CD14-positive monocyte (primary cell): Measurements from ENCODE around the gene SH3BP4. TPM values are rescaled to one million over a fixed set of nuclear protein-coding genes. Genes with fewer than 3 reads are reported as not detected.

ENCODE experiments used
- DNase-seq, 3 donors: peaks; one replicate each; pipeline ENCODE4 v3.0.0-alpha.2; 2011 to 2022
- H2AFZ ChIP-seq: 2 replicates; pipeline ENCODE4 v1.6.0; 2012; ENCODE audit warnings: mild to moderate bottlenecking, low read depth, low read length, inconsistent platforms; ENCODE audit not compliant: insufficient read depth, poor library complexity, severe bottlenecking
- H3K27ac ChIP-seq, 2 donors: 1 replicate in 1 of 2; 2 replicates in 1 of 2; pipeline ENCODE4 v1.5.1; 2012 to 2013; ENCODE audit warnings: low read length in 2 of 2, control low read depth in 1 of 2, inconsistent platforms in 1 of 2, low read depth in 1 of 2, mild to moderate bottlenecking in 1 of 2
- H3K27me3 ChIP-seq, 2 donors: one replicate each; pipeline versions ENCODE4 v1.6.0 to v1.6.1; 2011 to 2013; ENCODE audit warnings: low read length in 2 of 2; ENCODE audit not compliant: control insufficient read depth in 2 of 2, insufficient read depth in 2 of 2
- H3K36me3 ChIP-seq, 2 donors: replicated peaks in 1 of 2; 1 replicate in 1 of 2; 2 replicates in 1 of 2; pipeline versions ENCODE4 v1.5.1 to v1.6.1; 2012 to 2013; ENCODE audit warnings: low read length in 2 of 2, control low read depth in 1 of 2, inconsistent platforms in 1 of 2, mild to moderate bottlenecking in 1 of 2; ENCODE audit not compliant: insufficient read depth in 2 of 2, control insufficient read depth in 1 of 2
- H3K4me1 ChIP-seq, 2 donors: 1 replicate in 1 of 2; 2 replicates in 1 of 2; pipeline versions ENCODE4 v1.5.1 to v1.6.1; 2012 to 2013; ENCODE audit warnings: low read length in 2 of 2, control low read depth in 1 of 2, inconsistent platforms in 1 of 2, mild to moderate bottlenecking in 1 of 2, moderate library complexity in 1 of 2; ENCODE audit not compliant: insufficient read depth in 2 of 2, control insufficient read depth in 1 of 2
- H3K4me2 ChIP-seq: replicated peaks from 2 replicates; pipeline ENCODE3; 2012; ENCODE audit warnings: low read length, moderate library complexity, mild to moderate bottlenecking; ENCODE audit not compliant: poor library complexity, severe bottlenecking; ENCODE audit errors: extremely low read depth
- H3K4me3 ChIP-seq, 3 experiments: fragments of 200-600 bp in 1 of 3; sonication (generic) in 1 of 3; replicated peaks in 1 of 3; 1 replicate in 2 of 3; 2 replicates in 1 of 3; pipeline ENCODE4 v1.5.1; 2011 to 2013; ENCODE audit warnings: low read length in 3 of 3, mild to moderate bottlenecking in 3 of 3, control low read depth in 2 of 3, low read depth in 2 of 3, inconsistent platforms in 1 of 3, moderate library complexity in 1 of 3
- H3K79me2 ChIP-seq: 2 replicates; pipeline ENCODE4 v1.6.0; 2012; ENCODE audit warnings: mild to moderate bottlenecking, control low read depth, inconsistent platforms, low read length, moderate library complexity; ENCODE audit not compliant: insufficient read depth
- H3K9ac ChIP-seq: 2 replicates; pipeline ENCODE4 v1.6.0; 2017; ENCODE audit warnings: low read length, mild to moderate bottlenecking; ENCODE audit not compliant: insufficient read depth, poor library complexity, severe bottlenecking
- H3K9me3 ChIP-seq, 2 donors: replicated peaks in 1 of 2; 1 replicate in 1 of 2; 2 replicates in 1 of 2; pipeline versions ENCODE4 v1.5.1 to v1.6.1; 2012 to 2013; ENCODE audit warnings: low read length in 2 of 2, control low read depth in 1 of 2; ENCODE audit not compliant: control insufficient read depth in 1 of 2, insufficient read depth in 1 of 2
- H4K20me1 ChIP-seq: 2 replicates; pipeline ENCODE4 v1.6.0; 2012; ENCODE audit warnings: mild to moderate bottlenecking, low read length, control low read depth, moderate library complexity; ENCODE audit not compliant: insufficient read depth
- H3K27ac Mint-ChIP-seq, 7 donors: one replicate each; pipeline ENCODE4 v1.8.0; 2020; ENCODE audit warnings: mild to moderate bottlenecking in 7 of 7, mixed read lengths in 7 of 7, moderate library complexity in 6 of 7, inconsistent platforms in 2 of 7
- H3K27me3 Mint-ChIP-seq, 3 donors: one replicate each; pipeline ENCODE4 v1.8.0; 2021 to 2022; ENCODE audit warnings: low read depth in 3 of 3, mild to moderate bottlenecking in 3 of 3, mixed read lengths in 3 of 3, moderate library complexity in 3 of 3, inconsistent platforms in 1 of 3
- H3K36me3 Mint-ChIP-seq, 2 donors: one replicate each; pipeline ENCODE4 v1.8.0; 2020; ENCODE audit warnings: mixed read lengths in 2 of 2, inconsistent platforms in 1 of 2, mild to moderate bottlenecking in 1 of 2
- H3K4me1 Mint-ChIP-seq: one replicate; pipeline ENCODE4 v1.8.0; 2020; ENCODE audit warnings: mild to moderate bottlenecking, mixed read lengths
- H3K4me3 Mint-ChIP-seq, 2 donors: one replicate each; pipeline ENCODE4 v1.8.0; 2020; ENCODE audit warnings: mild to moderate bottlenecking in 2 of 2, mixed read lengths in 2 of 2, moderate library complexity in 1 of 2
- H3K9me3 Mint-ChIP-seq, 7 donors: one replicate each; pipeline ENCODE4 v1.8.0; 2020 to 2022; ENCODE audit warnings: mixed read lengths in 7 of 7, mild to moderate bottlenecking in 6 of 7, moderate library complexity in 6 of 7, inconsistent platforms in 2 of 7
- WGBS: methylation state at CpG from one replicate; pipeline ENCODE4 v1.1.5; 2013; ENCODE audit warnings: missing lambda C conversion rate; ENCODE audit not compliant: insufficient coverage; 5-methylcytosine and 5-hydroxymethylcytosine counted together
- intact Hi-C, 2 donors: fragments of 100-400 bp; cut with micrococcal nuclease; formaldehyde crosslinking; loops; one replicate each; pipeline versions ENCODE4 v1.15.0 to v1.15.1; 2023
- polyA plus RNA-seq, 3 donors: library from polyadenylated mRNA; depleted of rRNA in 1 of 3; unstranded in 2 of 3; stranded (reverse) in 1 of 3; fragments of 300-500 nt in 2 of 3; fragments of >200 nt in 1 of 3; fragmentation: Illumina TruSeq in 2 of 3; gene quantifications; 1 replicate in 2 of 3; 2 replicates in 1 of 3; pipeline ENCODE4 v1.2.3, GENCODE V29; 2012 to 2021
- TF ChIP-seq, protein P1 (sequence below): fragments of 200-600 bp; IDR thresholded peaks from one replicate; pipeline ENCODE4 v1.8.0; 2022; ENCODE audit warnings: antibody characterized with exemption, mild to moderate bottlenecking

The SH3BP4 gene
- polyA plus RNA-seq, 3 donors = 0.66 to 1.6 (median 1.3) TPM

- peaks cover 13% of the 10 kb centered on the region for H3K4me1 Mint-ChIP-seq
- intact Hi-C loops = no loop called here
- peaks cover 0 to 5% of the 10 kb centered on the region in 2 donors for H3K36me3 Mint-ChIP-seq
- H3K9me3 Mint-ChIP-seq = peaks cover 0 to 8% (median 2%) of the 10 kb centered on the region in 7 donors
- Histone ChIP-seq H3K36me3 (no peaks in the 10 kb centered on the region), H3K4me1 (peaks cover 5 to 9% of the 10 kb centered on the region in 2 donors), H3K27me3 (peaks cover 15 to 24% of the 10 kb centered on the region in 2 donors), H3K9me3 (no peaks in the 10 kb centered on the region), H3K4me3 (no peak overlapping the region), H3K79me2 (no peaks in the 10 kb centered on the region), H2AFZ (no peak overlapping the region), H3K9ac (no peak overlapping the region), H3K4me2 (no peak overlapping the region), H3K27ac (no peak overlapping the region), H4K20me1 (no peaks in the 10 kb centered on the region)
- H3K27me3 Mint-ChIP-seq = peaks cover 27 to 38% (median 35%) of the 10 kb centered on the region in 3 donors
- no peak overlapping the region for H3K4me3 Mint-ChIP-seq
- WGBS = no CpG with 5 or more reads among the region's 3 CpGs
- TF ChIP-seq, protein P1, sequence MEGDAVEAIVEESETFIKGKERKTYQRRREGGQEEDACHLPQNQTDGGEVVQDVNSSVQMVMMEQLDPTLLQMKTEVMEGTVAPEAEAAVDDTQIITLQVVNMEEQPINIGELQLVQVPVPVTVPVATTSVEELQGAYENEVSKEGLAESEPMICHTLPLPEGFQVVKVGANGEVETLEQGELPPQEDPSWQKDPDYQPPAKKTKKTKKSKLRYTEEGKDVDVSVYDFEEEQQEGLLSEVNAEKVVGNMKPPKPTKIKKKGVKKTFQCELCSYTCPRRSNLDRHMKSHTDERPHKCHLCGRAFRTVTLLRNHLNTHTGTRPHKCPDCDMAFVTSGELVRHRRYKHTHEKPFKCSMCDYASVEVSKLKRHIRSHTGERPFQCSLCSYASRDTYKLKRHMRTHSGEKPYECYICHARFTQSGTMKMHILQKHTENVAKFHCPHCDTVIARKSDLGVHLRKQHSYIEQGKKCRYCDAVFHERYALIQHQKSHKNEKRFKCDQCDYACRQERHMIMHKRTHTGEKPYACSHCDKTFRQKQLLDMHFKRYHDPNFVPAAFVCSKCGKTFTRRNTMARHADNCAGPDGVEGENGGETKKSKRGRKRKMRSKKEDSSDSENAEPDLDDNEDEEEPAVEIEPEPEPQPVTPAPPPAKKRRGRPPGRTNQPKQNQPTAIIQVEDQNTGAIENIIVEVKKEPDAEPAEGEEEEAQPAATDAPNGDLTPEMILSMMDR = no peak
- no peak overlapping the region for H3K27ac Mint-ChIP-seq
- no peak for DNase-seq
Observed at GRCh38 chr2:234957834-234958135, 6.0 kb downstream of the SH3BP4 start.

DNA sequence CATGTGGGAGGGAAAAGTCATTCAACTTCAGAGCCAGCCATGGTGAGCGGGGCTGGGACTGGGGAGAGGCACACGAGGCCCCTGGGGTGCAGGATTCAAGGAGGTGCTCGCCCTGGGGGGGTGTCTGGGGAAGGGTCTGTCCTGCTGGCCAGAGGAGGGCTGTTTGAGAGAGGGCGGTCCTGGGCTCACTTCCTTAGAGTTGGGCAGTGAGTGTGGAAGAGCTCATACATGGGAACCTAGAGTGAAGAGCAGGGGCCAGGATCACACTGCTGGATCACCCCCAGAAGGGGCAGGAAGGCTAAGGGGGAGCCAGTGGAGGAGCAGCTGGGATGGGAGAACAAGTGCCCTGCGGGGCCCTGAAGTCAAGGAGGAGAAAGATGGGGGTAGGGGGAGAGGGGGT lies 6.5 kb downstream of the SH3BP4 start:
- peaks cover 10 to 19% of the 10 kb centered on the region in 2 donors for H3K27me3 ChIP-seq
- Mint-ChIP-seq H3K27ac (no peak overlapping the region), H3K36me3 (no peaks in the 10 kb centered on the region), H3K9me3 (peaks cover 0 to 4% (median 0%) of the 10 kb centered on the region in 7 donors), H3K4me3 (no peak overlapping the region), H3K27me3 (peaks cover 22 to 33% (median 29%) of the 10 kb centered on the region in 3 donors), H3K4me1 (peaks cover 8% of the 10 kb centered on the region)
- TF ChIP-seq, protein P1 = no peak
- DNase-seq = no peak
- H2AFZ ChIP-seq = no peak overlapping the region
- no peak overlapping the region for H3K4me3 ChIP-seq
- 94% methylated on average over 5 of the region's 5 CpGs for WGBS
- H3K36me3 ChIP-seq = no peaks in the 10 kb centered on the region
- no peak overlapping the region for H3K27ac ChIP-seq
- H3K79me2 ChIP-seq = no peaks in the 10 kb centered on the region
- no peaks in the 10 kb centered on the region for H4K20me1 ChIP-seq
- intact Hi-C loops = no loop called here
- no peaks in the 10 kb centered on the region for H3K9me3 ChIP-seq
- no peak overlapping the region for H3K4me2 ChIP-seq
- peaks cover 3 to 4% of the 10 kb centered on the region in 2 donors for H3K4me1 ChIP-seq
- H3K9ac ChIP-seq = no peak overlapping the region
